NCI-H524 (cell line): Measurements from ENCODE around the gene UBE2D2.

Experiments
- DNase-seq, 2 experiments: peaks; one replicate each; lab custom pipeline; 2025; lab: John Stamatoyannopoulos, UW

Gene UBE2D2

DNA sequence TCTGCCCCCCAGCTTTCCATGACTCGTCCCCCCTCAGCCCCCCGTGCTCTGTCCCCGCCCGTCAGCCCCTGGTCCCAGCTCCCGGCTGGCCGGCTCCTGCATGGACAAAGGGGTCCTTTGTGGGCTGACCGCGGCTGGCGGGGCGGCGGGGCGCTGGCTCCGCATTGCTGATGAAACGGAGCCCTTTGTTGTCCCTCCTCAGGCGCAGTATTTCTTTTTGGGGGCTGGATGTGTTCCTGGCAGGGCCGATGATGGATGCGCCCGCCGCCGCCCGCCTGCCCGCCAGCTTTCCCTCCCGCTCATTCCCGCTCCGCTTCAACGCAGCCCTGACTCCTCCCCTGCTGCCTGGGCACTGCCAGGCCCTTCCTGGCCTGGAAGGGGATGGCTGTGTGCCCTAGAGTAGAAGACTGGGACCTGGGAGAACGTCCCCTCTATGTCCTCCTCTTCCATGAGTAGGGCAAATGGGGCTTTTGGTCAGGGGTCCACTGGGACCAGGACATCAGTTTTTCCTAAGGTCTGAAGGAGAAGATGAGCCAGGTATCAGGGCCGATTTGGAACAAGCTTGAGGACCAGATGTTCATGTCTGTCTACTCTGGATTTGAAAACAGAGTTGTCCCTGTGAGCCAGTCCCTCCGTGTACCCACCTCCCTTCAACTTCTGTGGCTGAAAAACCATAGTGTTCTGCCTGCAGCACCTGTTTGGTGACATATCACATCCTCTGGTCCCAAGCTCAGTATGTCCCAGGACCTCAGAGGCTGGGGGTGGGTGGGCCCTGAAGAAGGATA is 116.0 kb downstream of the UBE2D2 start:
- DNase-seq, result no peak
